Smooth muscle cell (in vitro differentiated cells): Measurements from ENCODE around the gene KCNQ4. TPM values are rescaled to one million over a fixed set of nuclear protein-coding genes. Genes with fewer than 3 reads are reported as not detected.

ENCODE experiments used
- DNase-seq: peaks from one replicate; lab custom pipeline; 2025; ENCODE audit not compliant: unreplicated experiment; lab: John Stamatoyannopoulos, UW
- H2AFZ ChIP-seq: fragments of 200-600 bp; sonication (generic); 2 replicates; pipeline ENCODE4 v1.6.0; 2016; ENCODE audit warnings: antibody characterized with exemption, low read depth, mild to moderate bottlenecking
- H3F3A ChIP-seq: fragments of 200-600 bp; sonication (generic); 2 replicates; pipeline ENCODE4 v1.6.0; 2017; ENCODE audit warnings: antibody characterized with exemption, low read depth
- H3K27ac ChIP-seq: fragments of 200-600 bp; sonication (generic); 2 replicates; pipeline ENCODE4 v1.5.1; 2016; ENCODE audit warnings: low read depth, mild to moderate bottlenecking
- H3K27me3 ChIP-seq: fragments of 200-600 bp; sonication (generic); 2 replicates; pipeline ENCODE4 v1.6.1; 2016; ENCODE audit warnings: low read depth, mild to moderate bottlenecking
- H3K36me3 ChIP-seq: fragments of 200-600 bp; sonication (generic); 2 replicates; pipeline ENCODE4 v1.5.1; 2016; ENCODE audit warnings: low read depth
- H3K4me1 ChIP-seq: fragments of 200-600 bp; sonication (generic); 2 replicates; pipeline ENCODE4 v1.5.1; 2016; ENCODE audit warnings: low read depth
- H3K4me2 ChIP-seq: fragments of 200-600 bp; sonication (generic); 2 replicates; pipeline ENCODE4 v1.6.0; 2016; ENCODE audit warnings: mild to moderate bottlenecking
- H3K4me3 ChIP-seq: fragments of 200-600 bp; sonication (generic); 2 replicates; pipeline ENCODE4 v1.5.1; 2016; ENCODE audit warnings: mild to moderate bottlenecking
- H3K79me2 ChIP-seq: fragments of 200-600 bp; sonication (generic); 2 replicates; pipeline ENCODE4 v1.6.0; 2016; ENCODE audit warnings: low read depth, mild to moderate bottlenecking
- H3K9ac ChIP-seq: fragments of 200-600 bp; sonication (generic); 2 replicates; pipeline ENCODE4 v1.6.0; 2016; ENCODE audit warnings: low read depth
- H3K9me3 ChIP-seq: fragments of 200-600 bp; sonication (generic); replicated peaks from 2 replicates; pipeline ENCODE4 v1.5.1; 2016; ENCODE audit warnings: low read depth
- H4K20me1 ChIP-seq: fragments of 200-600 bp; sonication (generic); 2 replicates; pipeline ENCODE4 v1.6.0; 2016; ENCODE audit warnings: low read depth
- CTCF ChIP-seq: fragments of 200-600 bp; sonication (generic); IDR thresholded peaks from 2 replicates; pipeline ENCODE4 v1.5.1; 2017; ENCODE audit warnings: borderline replicate concordance, mild to moderate bottlenecking, antibody characterized with exemption; ENCODE audit not compliant: insufficient read depth, poor library complexity, severe bottlenecking
- WGBS: methylation state at CpG from one replicate; pipeline ENCODE4 v1.1.7; 2016; ENCODE audit warnings: low lambda C conversion rate; 5-methylcytosine and 5-hydroxymethylcytosine counted together
- polyA plus RNA-seq: library from polyadenylated mRNA; unstranded; fragments of >200 nt; fragmentation: Nextera tagmentation; extraction: Ambion mirVana; gene quantifications from 2 replicates; pipeline ENCODE4 v1.2.1, GENCODE V29; 2016
- total RNA-seq: library from RNA; depleted of rRNA; stranded (reverse); fragments of >200 nt; gene quantifications from 2 replicates; pipeline ENCODE4 v1.2.3, GENCODE V29; 2014

KCNQ4 gene
- total and polyA plus RNA-seq, 2 experiments from 2014 or later = 0.06 TPM; not detected in 1

GRCh38 chr1:40795811-40796586, 12.4 kb downstream of the KCNQ4 start:
- H2AFZ ChIP-seq = no peak overlapping the region
- H3K27ac ChIP-seq = no peak overlapping the region
- no peaks in the 10 kb centered on the region for H3F3A ChIP-seq
- H3K4me3 ChIP-seq = no peak overlapping the region
- H3K36me3 ChIP-seq = no peaks in the 10 kb centered on the region
- peaks cover 22% of the 10 kb centered on the region for H3K27me3 ChIP-seq
- WGBS = 79% methylated on average over 13 of the region's 13 CpGs
- peaks cover 5% of the 10 kb centered on the region for H3K4me1 ChIP-seq
- H3K9me3 ChIP-seq = no peaks in the 10 kb centered on the region
- H3K4me2 ChIP-seq = no peak overlapping the region
- TF ChIP-seq CTCF = no peak
- DNase-seq = no peak
- no peaks in the 10 kb centered on the region for H3K79me2 ChIP-seq
- H3K9ac ChIP-seq = no peak overlapping the region
- H4K20me1 ChIP-seq = no peaks in the 10 kb centered on the region

- H4K20me1 ChIP-seq = no peaks in the 10 kb centered on the region
- no peaks in the 10 kb centered on the region for H3K36me3 ChIP-seq
- peaks cover 17% of the 10 kb centered on the region for H3K27me3 ChIP-seq
- TF ChIP-seq CTCF = no peak
- no peak overlapping the region for H3K4me2 ChIP-seq
- DNase-seq = no peak
- H3K27ac ChIP-seq = no peak overlapping the region
- H3K9me3 ChIP-seq = no peaks in the 10 kb centered on the region
- no peak overlapping the region for H2AFZ ChIP-seq
- H3K9ac ChIP-seq = no peak overlapping the region
- no peaks in the 10 kb centered on the region for H3F3A ChIP-seq
- H3K4me1 ChIP-seq = peaks cover 16% of the 10 kb centered on the region
- no peak overlapping the region for H3K4me3 ChIP-seq
- WGBS = 84% methylated on average over 9 of the region's 9 CpGs
- H3K79me2 ChIP-seq = no peaks in the 10 kb centered on the region
Measured at GRCh38 chr1:40796939-40797667, 13.5 kb downstream of the KCNQ4 start.

GRCh38 chr1:40797668-40798010, 14.1 kb downstream of the KCNQ4 start:
- H3K9ac ChIP-seq = no peak overlapping the region
- 94% methylated on average over 3 of the region's 3 CpGs for WGBS
- H3K4me1 ChIP-seq = peaks cover 16% of the 10 kb centered on the region
- H3K27ac ChIP-seq = no peak overlapping the region
- H3K4me3 ChIP-seq = no peak overlapping the region
- H3K27me3 ChIP-seq = peaks cover 17% of the 10 kb centered on the region
- no peak for DNase-seq
- no peak for TF ChIP-seq CTCF
- H3K4me2 ChIP-seq = no peak overlapping the region
- H2AFZ ChIP-seq = no peak overlapping the region
- H4K20me1 ChIP-seq = no peaks in the 10 kb centered on the region
- no peaks in the 10 kb centered on the region for H3K36me3 ChIP-seq
- H3K9me3 ChIP-seq = no peaks in the 10 kb centered on the region
- peaks cover 2% of the 10 kb centered on the region for H3F3A ChIP-seq
- no peaks in the 10 kb centered on the region for H3K79me2 ChIP-seq
